GM12801 (cell line): ENCODE measurements around the gene RANBP10.

ENCODE experiments used
- CTCF ChIP-seq: IDR thresholded peaks from one replicate; pipeline ENCODE4 v1.5.1; 2011; ENCODE audit warnings: control low read depth; ENCODE audit not compliant: insufficient read length; ENCODE audit errors: extremely low read depth

The RANBP10 gene

GRCh38 chr16:67694611-67695010 is 111.7 kb downstream of the RANBP10 start:
- TF ChIP-seq CTCF: no peak

GRCh38 chr16:67685388-67686112 is 120.8 kb downstream of the RANBP10 start:
- TF ChIP-seq CTCF: no peak

- TF ChIP-seq CTCF: no peak
Measured at GRCh38 chr16:67683767-67684166, 122.6 kb downstream of the RANBP10 start.

DNA sequence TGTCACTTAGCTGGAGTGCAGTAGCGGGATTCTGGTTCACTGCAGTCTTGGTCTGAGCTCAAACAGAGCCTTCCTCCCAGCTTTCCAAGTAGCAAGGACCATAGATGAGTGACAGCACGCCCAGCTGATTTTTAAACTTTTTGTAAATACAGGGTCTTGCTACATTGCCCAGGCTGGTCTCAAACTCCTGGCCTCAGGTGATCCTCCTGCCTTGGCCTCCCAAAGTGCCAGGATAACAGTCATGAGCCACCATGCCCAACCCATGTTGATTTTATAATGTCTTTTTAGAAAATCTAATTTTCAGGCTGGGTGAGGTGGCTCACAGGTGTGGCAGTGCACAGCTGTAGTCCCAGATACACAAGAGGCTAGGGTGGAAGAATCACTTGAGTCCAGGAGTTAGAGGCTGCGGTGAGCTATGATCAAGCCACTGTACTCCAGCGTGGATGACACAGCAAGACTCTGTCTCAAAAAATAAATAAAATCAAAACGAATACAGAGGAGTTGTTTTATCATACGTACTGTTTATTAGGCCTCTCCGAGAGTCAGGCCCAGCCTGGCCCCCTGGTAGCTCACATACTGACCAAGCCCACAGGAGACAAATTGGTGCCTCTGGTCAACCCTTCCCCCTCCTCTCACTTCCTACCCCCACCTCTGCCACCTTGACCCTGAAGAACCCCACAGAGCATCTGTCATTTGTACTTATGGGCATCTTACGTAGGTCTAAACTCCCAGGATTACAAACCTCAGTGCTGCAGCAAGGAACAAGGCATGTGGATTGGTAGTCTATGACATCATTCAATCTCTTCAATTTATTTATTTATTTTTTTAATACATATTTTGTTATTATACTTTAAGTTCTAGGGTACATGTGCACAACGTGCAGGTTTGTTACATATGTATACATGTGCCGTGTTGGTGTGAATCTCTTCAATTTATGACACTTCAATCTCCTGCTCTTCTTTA is 126.1 kb downstream of the RANBP10 start:
- TF ChIP-seq CTCF: no peak

- TF ChIP-seq CTCF: no peak
Measured at GRCh38 chr16:67678354-67679023, 127.9 kb downstream of the RANBP10 start.

DNA sequence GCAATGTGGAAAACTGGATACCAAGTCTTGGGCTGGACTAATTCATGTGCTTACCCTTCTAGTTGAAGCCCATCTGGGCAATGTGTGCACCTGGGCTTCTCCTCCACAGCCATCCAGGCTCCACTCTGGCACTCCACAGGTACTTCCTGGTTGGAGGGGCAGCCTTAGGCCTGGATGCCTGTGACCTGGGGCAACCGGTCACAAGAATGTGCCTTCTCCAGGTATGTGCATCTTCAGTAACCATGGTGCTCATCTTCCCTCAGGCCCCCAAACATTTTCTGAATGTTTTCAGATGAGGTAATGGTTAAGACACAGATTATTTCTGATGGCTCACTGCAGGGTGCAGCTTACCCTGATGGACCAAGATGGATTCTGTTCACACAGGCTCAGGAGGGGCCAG is 128.6 kb downstream of the RANBP10 start:
- TF ChIP-seq CTCF: no peak

- no peak for TF ChIP-seq CTCF
Measured at GRCh38 chr16:67676939-67677338, 129.4 kb downstream of the RANBP10 start.
